Liver (tissue), 9 donors: ENCODE data around the gene CISD2. TPM values are rescaled to one million over a fixed set of nuclear protein-coding genes. Genes with fewer than 3 reads are reported as not detected.

Source experiments
- DNase-seq: peaks from one replicate; pipeline ENCODE4 v3.0.0-alpha.2; 2017; ENCODE audit warnings: low spot score
- H3K27ac ChIP-seq, 2 donors: one replicate each; pipeline ENCODE4 v1.7.0; 2013; ENCODE audit warnings: inconsistent platforms in 2 of 2, low read length in 2 of 2, control low read depth in 1 of 2, low read depth in 1 of 2, mild to moderate bottlenecking in 1 of 2
- H3K27me3 ChIP-seq, 4 donors: one replicate each; pipeline versions ENCODE4 v1.6.1 to v1.7.0; 2013; ENCODE audit warnings: low read length in 3 of 4, inconsistent platforms in 1 of 4, mild to moderate bottlenecking in 1 of 4, moderate library complexity in 1 of 4; ENCODE audit not compliant: control insufficient read depth in 4 of 4, insufficient read depth in 4 of 4
- H3K36me3 ChIP-seq, 4 donors: one replicate each; pipeline versions ENCODE4 v1.6.1 to v1.7.0; 2013; ENCODE audit warnings: low read length in 3 of 4, mild to moderate bottlenecking in 3 of 4, low read depth in 1 of 4, moderate library complexity in 1 of 4; ENCODE audit not compliant: control insufficient read depth in 4 of 4, insufficient read depth in 3 of 4
- H3K4me1 ChIP-seq, 4 donors: one replicate each; pipeline versions ENCODE4 v1.6.1 to v1.7.0; 2013; ENCODE audit warnings: low read length in 3 of 4, mild to moderate bottlenecking in 3 of 4, moderate library complexity in 1 of 4; ENCODE audit not compliant: control insufficient read depth in 4 of 4, insufficient read depth in 4 of 4
- H3K4me3 ChIP-seq, 3 donors: one replicate each; pipeline versions ENCODE4 v1.6.1 to v1.7.0; 2013; ENCODE audit warnings: low read length in 3 of 3, control low read depth in 1 of 3, low read depth in 1 of 3, mild to moderate bottlenecking in 1 of 3
- H3K9ac ChIP-seq, 2 donors: one replicate each; pipeline ENCODE4 v1.7.0; 2013; ENCODE audit warnings: low read length in 2 of 2, mild to moderate bottlenecking in 2 of 2, moderate library complexity in 2 of 2, control low read depth in 1 of 2, low read depth in 1 of 2
- H3K9me3 ChIP-seq, 4 donors: one replicate each; pipeline versions ENCODE4 v1.6.1 to v1.7.0; 2013; ENCODE audit warnings: low read length in 3 of 4; ENCODE audit not compliant: control insufficient read depth in 4 of 4
- ATF3 ChIP-seq: IDR thresholded peaks from 2 replicates; pipeline ENCODE4 v1.6.1; 2016; ENCODE audit warnings: antibody characterized with exemption
- CTCF ChIP-seq: fragments of 150-350 bp; IDR thresholded peaks from 2 replicates; pipeline ENCODE4 v1.5.1; 2017; ENCODE audit warnings: improper control_type of control experiment, low read depth, low read length; ENCODE audit not compliant: missing input control
- EGR1 ChIP-seq, 2 donors: IDR thresholded peaks; 2 replicates each; pipeline ENCODE4 v1.6.1; 2016 to 2018; ENCODE audit warnings: antibody characterized with exemption in 2 of 2, low read depth in 2 of 2
- FOXA1 ChIP-seq: IDR thresholded peaks from 2 replicates; pipeline ENCODE4 v1.6.1; 2016; ENCODE audit warnings: antibody characterized with exemption
- FOXA2 ChIP-seq: IDR thresholded peaks from 2 replicates; pipeline ENCODE4 v1.6.1; 2016; ENCODE audit warnings: antibody characterized with exemption
- GABPA ChIP-seq, 2 donors: IDR thresholded peaks in 1 of 2; conservative IDR thresholded peaks in 1 of 2; 2 replicates each; pipeline ENCODE4 v1.6.1; 2016; ENCODE audit warnings: antibody characterized with exemption in 2 of 2, mild to moderate bottlenecking in 1 of 2, moderate library complexity in 1 of 2
- HNF4A ChIP-seq, 2 donors: conservative IDR thresholded peaks; 2 replicates each; pipeline ENCODE4 v1.6.1; 2016; ENCODE audit warnings: antibody characterized with exemption in 2 of 2, mild to moderate bottlenecking in 2 of 2
- HNF4G ChIP-seq: IDR thresholded peaks from 2 replicates; pipeline ENCODE4 v1.6.1; 2016; ENCODE audit warnings: antibody characterized with exemption
- JUND ChIP-seq, 2 donors: IDR thresholded peaks; 2 replicates each; pipeline ENCODE4 v1.6.1; 2016; ENCODE audit warnings: antibody characterized with exemption in 2 of 2
- MAX ChIP-seq: IDR thresholded peaks from 2 replicates; pipeline ENCODE4 v1.6.1; 2016; ENCODE audit warnings: antibody characterized with exemption
- NR2F2 ChIP-seq: IDR thresholded peaks from 2 replicates; pipeline ENCODE4 v1.6.1; 2016; ENCODE audit warnings: antibody characterized with exemption
- RAD21 ChIP-seq, 2 donors: IDR thresholded peaks; 2 replicates each; pipeline ENCODE4 v1.6.1; 2016; ENCODE audit warnings: antibody characterized with exemption in 2 of 2, mild to moderate bottlenecking in 2 of 2
- REST ChIP-seq: IDR thresholded peaks from 2 replicates; pipeline ENCODE4 v1.6.1; 2016; ENCODE audit warnings: antibody characterized with exemption, mild to moderate bottlenecking
- RXRA ChIP-seq, 2 donors: IDR thresholded peaks; 2 replicates each; pipeline ENCODE4 v1.6.1; 2017 to 2018; ENCODE audit warnings: antibody characterized with exemption in 2 of 2, mild to moderate bottlenecking in 1 of 2
- SP1 ChIP-seq: IDR thresholded peaks from 2 replicates; pipeline ENCODE4 v1.6.1; 2018; ENCODE audit warnings: antibody characterized with exemption, mild to moderate bottlenecking
- TAF1 ChIP-seq: conservative IDR thresholded peaks from 2 replicates; pipeline ENCODE4 v1.6.1; 2016; ENCODE audit warnings: antibody characterized with exemption, mild to moderate bottlenecking
- YY1 ChIP-seq: IDR thresholded peaks from 2 replicates; pipeline ENCODE4 v1.6.1; 2016; ENCODE audit warnings: antibody characterized with exemption, mild to moderate bottlenecking
- ZBTB33 ChIP-seq: IDR thresholded peaks from 2 replicates; pipeline ENCODE4 v1.6.1; 2016; ENCODE audit warnings: antibody characterized with exemption
- WGBS: extraction: QIAGEN DNeasy Blood & Tissue Kit; methylation state at CpG from one replicate; pipeline ENCODE4 v1.1.7; 2013; 5-methylcytosine and 5-hydroxymethylcytosine counted together
- polyA plus RNA-seq, 2 donors: library from polyadenylated mRNA; stranded (reverse) in 1 of 2; unstranded in 1 of 2; fragments of 200-250 nt in 1 of 2; fragments of >200 nt in 1 of 2; fragmentation: Nextera tagmentation in 1 of 2; extraction: Ambion mirVana in 1 of 2; gene quantifications; one replicate each; pipeline versions ENCODE4 v1.2.1 to v1.2.3, GENCODE V29; 2013 to 2015
- total RNA-seq, 2 donors: library from RNA; depleted of rRNA; stranded (reverse); fragments of >200 nt; gene quantifications; one replicate each; pipeline ENCODE4 v1.2.3, GENCODE V29; 2014
- donor health status: healthy.
- donor health status: healthy.
- donor health status: healthy.
- donor health status: healthy.
- donor health status: healthy.

The CISD2 gene
- total and polyA plus RNA-seq, 4 donors: 31.5 to 83.2 (median 54.9) TPM

- Histone ChIP-seq H3K9ac (peak overlapping the region; percentile 76 to 79), H3K36me3 (peaks cover 0 to 2% (median 0%) of the 10 kb centered on the region in 4 donors), H3K4me3 (peak overlapping the region; percentile 65 to 78 (median 78)), H3K4me1 (peaks cover 2 to 16% (median 8%) of the 10 kb centered on the region in 4 donors), H3K27ac (peak overlapping the region; percentile 100), H3K27me3 (no peaks in the 10 kb centered on the region), H3K9me3 (no peaks in the 10 kb centered on the region)
- WGBS: under 1% methylated on average over 4 of the region's 4 CpGs
- no peak for TF ChIP-seq HNF4G
- peak in 1 of 2 donors; percentile 24 for TF ChIP-seq JUND (IDR thresholded peaks at IDR 0.05)
- TF ChIP-seq YY1: no peak
- no peak for TF ChIP-seq RXRA (IDR thresholded peaks at IDR 0.05)
- no peak for TF ChIP-seq ATF3
- TF ChIP-seq CTCF: peak; percentile 4
- TF ChIP-seq TAF1: peak; percentile 69
- no peak for DNase-seq
These were observed 40.3 kb upstream of the CISD2 start for GRCh38 chr4:102828497-102828808.

GRCh38 chr4:102829803-102830202, 39.0 kb upstream of the CISD2 start:
- H3K9me3 ChIP-seq: no peaks in the 10 kb centered on the region
- no peaks in the 10 kb centered on the region for H3K27me3 ChIP-seq
- peaks cover 0 to 5% (median under 1%) of the 10 kb centered on the region in 4 donors for H3K4me1 ChIP-seq
- H3K9ac ChIP-seq: no peak overlapping the region
- H3K27ac ChIP-seq: no peak overlapping the region
- DNase-seq: no peak
- H3K36me3 ChIP-seq: no peaks in the 10 kb centered on the region
- 98% methylated on average over 7 of the region's 7 CpGs for WGBS
- no peak for TF ChIP-seq REST
- no peak for TF ChIP-seq ATF3
- no peak for TF ChIP-seq GABPA (IDR thresholded peaks at IDR 0.05 in 1 of 2, conservative IDR thresholded peaks at IDR 0.05 in 1 of 2)
- no peak for TF ChIP-seq CTCF
- no peak for TF ChIP-seq NR2F2
- TF ChIP-seq ZBTB33: no peak
- no peak for TF ChIP-seq RXRA (IDR thresholded peaks at IDR 0.05)
- no peak for TF ChIP-seq EGR1 (IDR thresholded peaks at IDR 0.05; ENCODE audit: low read depth in 2 of 2)
- no peak for TF ChIP-seq HNF4A (conservative IDR thresholded peaks at IDR 0.05)
- TF ChIP-seq RAD21 (IDR thresholded peaks at IDR 0.05): no peak
- no peak for TF ChIP-seq SP1
- no peak for TF ChIP-seq FOXA1
- TF ChIP-seq FOXA2: no peak
- TF ChIP-seq TAF1: no peak
- no peak for TF ChIP-seq JUND (IDR thresholded peaks at IDR 0.05)
- TF ChIP-seq YY1: no peak
- TF ChIP-seq MAX: no peak
- TF ChIP-seq HNF4G: no peak
- no peak overlapping the region for H3K4me3 ChIP-seq
